ENCODE measurements around the gene MET.

GRCh38 chr7:116753130-116753529 lies 81.1 kb downstream of the MET start:
- no peak for TF ChIP-seq CTCF (tag by site-specific recombination; IDR thresholded peaks at IDR 0.05)
- TF ChIP-seq REST (tag by site-specific recombination; IDR thresholded peaks at IDR 0.05): no peak
- no peak for TF ChIP-seq ZNF280D (tag by site-specific recombination; IDR thresholded peaks at IDR 0.05)
- no peak for TF ChIP-seq ZNF398 (tag by site-specific recombination; IDR thresholded peaks at IDR 0.05)
- no peak for TF ChIP-seq ZNF311 (tag by site-specific recombination; IDR thresholded peaks at IDR 0.05; ENCODE audit: borderline replicate concordance)
- no peak for TF ChIP-seq ZNF513 (tag by site-specific recombination; IDR thresholded peaks at IDR 0.05)
- no peak for TF ChIP-seq ZNF571 (tag by site-specific recombination; IDR thresholded peaks at IDR 0.05)
- no peak for TF ChIP-seq ATF2 (tag by site-specific recombination; IDR thresholded peaks at IDR 0.05; ENCODE audit: low read depth)
- no peak for TF ChIP-seq ZNF10 (tag by site-specific recombination; IDR thresholded peaks at IDR 0.05)

Data from HEK293 (cell line).